Activated naive CD4-positive, alpha-beta T cell treated with Interleukin-2 at 50 U/mL for 16 hours (primary cell): Measurements from ENCODE around the gene LRRC7.

ENCODE experiments used
- DNase-seq: peaks from one replicate; pipeline ENCODE4 v3.0.0-alpha.2; 2020

The LRRC7 gene

DNA sequence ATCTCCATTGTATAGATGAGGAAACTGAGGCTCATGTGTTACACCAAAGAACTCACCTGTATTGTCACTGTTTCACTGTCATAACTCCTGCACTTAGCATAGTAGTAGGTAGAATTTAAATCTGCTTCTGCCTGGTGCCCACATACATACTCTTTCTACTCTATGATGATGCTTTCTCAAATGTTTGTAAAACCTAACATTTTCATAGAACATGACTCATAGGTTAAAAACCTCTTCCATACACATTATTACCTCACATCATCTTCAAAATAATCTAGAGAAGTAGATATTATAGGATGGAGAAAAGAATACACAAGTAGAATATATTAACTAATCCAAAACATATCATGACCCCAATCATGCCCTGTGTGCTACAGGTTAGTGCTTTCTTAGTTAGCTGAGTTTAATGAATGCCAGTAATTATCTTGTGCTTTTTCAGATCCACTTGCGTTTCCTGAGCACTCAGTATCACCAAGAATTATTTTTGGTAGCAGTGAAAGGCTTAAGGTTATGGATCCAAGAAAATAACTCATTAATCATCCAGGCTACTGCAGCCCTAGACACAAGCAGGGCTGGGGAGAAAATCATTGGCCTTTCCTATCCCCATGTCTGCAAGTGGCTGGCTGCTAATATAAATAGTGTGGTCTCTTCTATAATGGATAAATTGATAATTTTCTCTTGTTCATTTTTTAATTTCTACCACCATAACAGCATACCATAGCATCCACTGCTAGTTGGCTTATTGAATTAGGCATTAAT is 480.8 kb downstream of the LRRC7 start:
- DNase-seq: no peak

DNA sequence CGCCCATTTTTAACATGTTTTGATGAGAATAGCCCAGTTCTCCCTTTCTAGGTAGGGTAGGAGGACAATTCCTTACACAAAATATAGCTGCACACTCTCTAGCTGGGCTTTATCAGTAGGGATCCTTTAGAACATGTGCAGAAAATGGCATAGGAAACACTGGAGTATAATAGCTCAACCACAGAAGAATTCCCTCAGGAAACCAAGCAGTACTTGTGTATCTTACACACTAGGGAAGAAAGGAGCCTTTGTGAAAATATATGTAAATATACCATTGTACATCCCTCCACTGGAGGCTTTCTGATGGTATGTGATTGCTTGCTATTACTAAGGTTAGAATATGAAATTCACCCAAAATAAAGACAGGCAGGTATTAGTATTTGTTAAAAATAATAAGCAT is 484.2 kb downstream of the LRRC7 start:
- DNase-seq: no peak

- DNase-seq: no peak
Measured at GRCh38 chr1:70057500-70057899, 489.8 kb downstream of the LRRC7 start.

- no peak for DNase-seq
Measured at GRCh38 chr1:70061231-70061630, 493.5 kb downstream of the LRRC7 start.

- no peak for DNase-seq
Measured at GRCh38 chr1:70063861-70064260, 496.1 kb downstream of the LRRC7 start.

- no peak for DNase-seq
Measured at GRCh38 chr1:70066711-70067110, 499.0 kb downstream of the LRRC7 start.

GRCh38 chr1:70071601-70072000 is 503.9 kb downstream of the LRRC7 start:
- DNase-seq: no peak

- no peak for DNase-seq
Measured at GRCh38 chr1:70072231-70072751, 504.6 kb downstream of the LRRC7 start.

GRCh38 chr1:70075761-70076160 is 508.0 kb downstream of the LRRC7 start:
- no peak for DNase-seq

DNA sequence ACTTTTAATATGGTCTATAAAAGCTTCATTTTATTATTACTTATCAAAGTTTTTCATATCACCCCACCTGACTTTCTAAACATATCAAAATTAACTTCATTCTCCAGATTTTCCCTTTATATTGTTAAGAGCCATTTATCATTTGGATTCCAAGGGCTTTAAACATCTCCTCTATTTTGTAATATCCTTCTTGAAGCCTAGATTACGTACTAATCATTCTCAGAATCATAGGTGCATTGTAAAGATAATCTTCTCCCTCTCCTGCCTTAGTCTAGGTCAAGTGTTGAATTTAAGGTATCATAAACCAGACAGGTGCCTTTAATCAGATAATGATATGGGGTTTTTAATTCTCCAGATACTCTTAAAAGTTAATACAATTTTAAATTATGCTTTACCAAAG is 509.3 kb downstream of the LRRC7 start:
- DNase-seq: no peak

- no peak for DNase-seq
Measured at GRCh38 chr1:70079546-70079945, 511.8 kb downstream of the LRRC7 start.

- no peak for DNase-seq
Measured at GRCh38 chr1:70083519-70083918, 515.8 kb downstream of the LRRC7 start.

DNA sequence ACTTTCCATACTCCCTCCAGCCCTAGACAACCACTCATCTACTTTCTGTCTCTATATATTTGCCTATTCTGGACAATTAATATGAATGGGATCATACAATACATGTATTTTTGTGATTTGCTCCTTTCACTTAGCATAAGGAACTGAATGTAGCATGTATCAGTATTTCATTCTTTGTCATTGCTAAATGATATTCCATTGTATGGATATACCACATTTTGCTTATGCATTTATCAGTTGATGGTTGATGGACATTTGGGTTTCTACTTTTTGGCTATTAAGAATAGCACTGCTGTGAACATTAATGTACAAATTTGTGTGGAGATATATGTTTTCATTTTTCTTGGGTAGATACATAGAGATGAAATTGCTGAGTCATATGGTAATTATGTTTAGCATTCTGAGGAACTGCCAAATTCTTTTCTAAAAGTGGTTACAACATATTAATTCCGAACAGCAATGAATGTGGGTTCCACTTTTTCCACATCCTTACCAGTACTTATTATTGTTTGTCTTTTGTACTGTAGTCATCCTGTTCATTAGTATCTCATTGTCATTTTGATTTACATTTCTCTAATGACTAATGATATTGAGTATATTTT is 516.7 kb downstream of the LRRC7 start:
- DNase-seq: no peak

- no peak for DNase-seq
Measured at GRCh38 chr1:70085521-70085920, 517.8 kb downstream of the LRRC7 start.

- DNase-seq: no peak
Measured at GRCh38 chr1:70086897-70087296, 519.2 kb downstream of the LRRC7 start.

- DNase-seq: no peak
Measured at GRCh38 chr1:70090141-70090540, 522.4 kb downstream of the LRRC7 start.

- DNase-seq: no peak
Measured at GRCh38 chr1:70090875-70091274, 523.2 kb downstream of the LRRC7 start.

DNA sequence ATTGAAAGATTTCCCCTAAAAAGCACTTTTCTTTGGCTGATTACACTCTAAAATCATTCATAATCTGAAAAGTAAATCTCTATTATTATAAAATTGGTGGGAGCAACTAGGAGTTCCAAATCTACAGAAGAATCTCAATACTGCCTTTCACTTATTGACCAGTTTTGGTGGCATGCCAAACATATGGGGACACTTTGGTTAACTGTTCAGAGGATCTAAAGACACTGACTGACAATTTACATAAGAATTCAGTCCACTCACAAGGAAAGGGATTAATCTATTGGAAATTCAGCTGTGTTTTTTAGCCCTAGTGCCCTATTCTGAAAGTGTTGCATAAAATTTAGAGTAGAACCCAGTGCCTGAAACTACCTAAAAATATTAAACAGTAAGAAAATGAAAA is 524.1 kb downstream of the LRRC7 start:
- DNase-seq: no peak

GRCh38 chr1:70092526-70092925 is 524.8 kb downstream of the LRRC7 start:
- DNase-seq: no peak

- DNase-seq: no peak
Measured at GRCh38 chr1:70093250-70093975, 525.7 kb downstream of the LRRC7 start.

- no peak for DNase-seq
Measured at GRCh38 chr1:70101231-70101630, 533.5 kb downstream of the LRRC7 start.

- no peak for DNase-seq
Measured at GRCh38 chr1:70101774-70102173, 534.1 kb downstream of the LRRC7 start.

DNA sequence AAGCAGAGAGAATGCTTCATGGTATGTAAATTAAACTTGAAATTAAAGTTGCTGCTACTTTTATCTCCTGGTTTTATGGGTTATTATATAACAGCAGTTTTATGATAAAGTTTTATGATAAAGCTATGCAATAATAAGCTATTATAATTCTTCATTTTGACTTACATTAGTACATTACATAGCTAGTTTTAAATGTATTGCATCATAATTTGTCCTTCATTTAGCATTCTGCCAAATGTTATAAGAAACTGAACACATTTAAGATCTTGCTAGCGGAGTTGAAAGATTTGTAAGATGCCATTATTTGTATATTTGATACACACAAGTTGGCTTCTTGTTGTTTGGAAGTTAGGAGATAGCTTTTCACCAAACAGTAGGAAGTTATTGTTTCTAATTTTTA is 536.0 kb downstream of the LRRC7 start:
- no peak for DNase-seq

- DNase-seq: no peak
Measured at GRCh38 chr1:70109241-70109640, 541.5 kb downstream of the LRRC7 start.
